Left ventricle myocardium inferior (tissue), 1 donor: ENCODE results near the gene ZMAT2. TPM values are rescaled to one million over a fixed set of nuclear protein-coding genes. Genes with fewer than 3 reads are reported as not detected.

Experiments
- DNase-seq: peaks from one replicate; pipeline ENCODE4 v3.0.0-alpha.2; 2020
- H3K27ac ChIP-seq: fragments of 200-600 bp; replicated peaks from 2 replicates; pipeline ENCODE4 v1.8.0; 2021
- H3K27me3 ChIP-seq: fragments of 200-600 bp; 2 replicates; pipeline ENCODE4 v1.8.0; 2021; ENCODE audit warnings: low read depth
- H3K36me3 ChIP-seq: fragments of 200-600 bp; 2 replicates; pipeline ENCODE4 v1.8.0; 2021
- H3K4me1 ChIP-seq: fragments of 200-600 bp; 2 replicates; pipeline ENCODE4 v1.8.0; 2021
- H3K4me3 ChIP-seq: fragments of 200-600 bp; 2 replicates; pipeline ENCODE4 v1.8.0; 2021; ENCODE audit warnings: mild to moderate bottlenecking, moderate library complexity
- H3K9me3 ChIP-seq: fragments of 200-600 bp; replicated peaks from 2 replicates; pipeline ENCODE4 v1.8.0; 2021
- intact Hi-C: fragments of 100-400 bp; cut with micrococcal nuclease; formaldehyde crosslinking; loops from one replicate; pipeline ENCODE4 v1.11.0; 2022
- total RNA-seq: library from RNA; stranded (reverse); fragmentation: NEBNext Ultra II Directional; extraction: Animal tissue kit (Norgen Biotek cat#: 25700); gene quantifications from one replicate; pipeline ENCODE4 v1.2.1, GENCODE V29; 2021
- TF ChIP-seq, protein P1 (sequence below): fragments of 200-600 bp; IDR thresholded peaks from 2 replicates; pipeline ENCODE4 v1.8.0; 2021; ENCODE audit warnings: antibody characterized with exemption, mild to moderate bottlenecking, borderline replicate concordance
- donor health status: DM: no; HTN: yes; CAD: no; lungs with severe emphysema.

The ZMAT2 gene
- total RNA-seq, 1 donor from 2014 or later, result 35.5 TPM

DNA sequence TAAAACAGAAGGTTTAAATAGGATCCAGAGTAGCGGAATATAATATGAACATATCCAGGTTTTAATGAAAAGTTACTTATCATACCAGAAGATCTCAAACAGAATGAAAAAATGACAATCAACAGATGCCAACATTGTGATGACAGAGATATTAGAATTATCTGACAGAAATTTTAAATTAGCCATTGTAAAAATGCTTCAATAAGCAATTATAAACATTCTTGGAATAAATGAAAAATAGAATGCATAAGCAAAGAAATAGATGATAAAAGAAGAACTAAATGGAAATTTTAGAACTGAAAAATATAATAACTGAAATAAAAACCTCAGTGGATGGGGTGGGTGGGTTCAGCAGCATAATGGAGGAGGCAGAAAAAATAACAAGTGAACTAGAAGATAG, 37.2 kb downstream of the ZMAT2 start:
- peaks cover 72% of the 10 kb centered on the region for H3K27me3 ChIP-seq

DNA sequence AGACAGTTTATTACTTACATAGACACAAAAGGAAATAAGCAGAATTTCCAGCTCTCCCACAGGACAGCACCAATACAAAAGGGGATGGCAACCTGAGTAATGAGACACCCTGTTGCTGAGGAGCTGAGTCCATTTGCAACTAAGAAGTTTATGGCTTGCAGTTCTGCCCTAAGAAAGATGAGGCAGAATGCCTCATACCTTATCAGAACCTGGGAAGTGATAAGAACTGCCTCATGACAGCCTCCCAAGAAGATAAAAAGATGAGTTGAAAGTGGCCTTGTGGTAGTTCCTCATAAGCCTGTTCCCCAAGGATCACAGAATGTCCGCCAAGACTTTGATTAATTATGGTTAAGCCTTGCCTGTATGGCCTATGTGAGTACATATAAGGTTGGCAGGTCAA, 41.7 kb downstream of the ZMAT2 start:
- TF ChIP-seq, protein P1, sequence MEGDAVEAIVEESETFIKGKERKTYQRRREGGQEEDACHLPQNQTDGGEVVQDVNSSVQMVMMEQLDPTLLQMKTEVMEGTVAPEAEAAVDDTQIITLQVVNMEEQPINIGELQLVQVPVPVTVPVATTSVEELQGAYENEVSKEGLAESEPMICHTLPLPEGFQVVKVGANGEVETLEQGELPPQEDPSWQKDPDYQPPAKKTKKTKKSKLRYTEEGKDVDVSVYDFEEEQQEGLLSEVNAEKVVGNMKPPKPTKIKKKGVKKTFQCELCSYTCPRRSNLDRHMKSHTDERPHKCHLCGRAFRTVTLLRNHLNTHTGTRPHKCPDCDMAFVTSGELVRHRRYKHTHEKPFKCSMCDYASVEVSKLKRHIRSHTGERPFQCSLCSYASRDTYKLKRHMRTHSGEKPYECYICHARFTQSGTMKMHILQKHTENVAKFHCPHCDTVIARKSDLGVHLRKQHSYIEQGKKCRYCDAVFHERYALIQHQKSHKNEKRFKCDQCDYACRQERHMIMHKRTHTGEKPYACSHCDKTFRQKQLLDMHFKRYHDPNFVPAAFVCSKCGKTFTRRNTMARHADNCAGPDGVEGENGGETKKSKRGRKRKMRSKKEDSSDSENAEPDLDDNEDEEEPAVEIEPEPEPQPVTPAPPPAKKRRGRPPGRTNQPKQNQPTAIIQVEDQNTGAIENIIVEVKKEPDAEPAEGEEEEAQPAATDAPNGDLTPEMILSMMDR, result no peak
- no peak overlapping the region for H3K27ac ChIP-seq
- intact Hi-C loops, result no loop called here
- peaks cover 34% of the 10 kb centered on the region for H3K27me3 ChIP-seq
- DNase-seq, result no peak
- no peaks in the 10 kb centered on the region for H3K4me1 ChIP-seq
- no peaks in the 10 kb centered on the region for H3K36me3 ChIP-seq
- H3K9me3 ChIP-seq, result peaks cover 69% of the 10 kb centered on the region
- H3K4me3 ChIP-seq, result no peak overlapping the region

More for the DNA sequence above, 37.2 kb downstream of the ZMAT2 start:
- H3K4me1 ChIP-seq, result no peaks in the 10 kb centered on the region
- TF ChIP-seq, protein P1, result no peak
- H3K36me3 ChIP-seq, result no peaks in the 10 kb centered on the region
- no peak overlapping the region for H3K27ac ChIP-seq
- peaks cover 30% of the 10 kb centered on the region for H3K9me3 ChIP-seq
- H3K4me3 ChIP-seq, result no peak overlapping the region
- DNase-seq, result no peak
- intact Hi-C loops, result no loop called here

DNA sequence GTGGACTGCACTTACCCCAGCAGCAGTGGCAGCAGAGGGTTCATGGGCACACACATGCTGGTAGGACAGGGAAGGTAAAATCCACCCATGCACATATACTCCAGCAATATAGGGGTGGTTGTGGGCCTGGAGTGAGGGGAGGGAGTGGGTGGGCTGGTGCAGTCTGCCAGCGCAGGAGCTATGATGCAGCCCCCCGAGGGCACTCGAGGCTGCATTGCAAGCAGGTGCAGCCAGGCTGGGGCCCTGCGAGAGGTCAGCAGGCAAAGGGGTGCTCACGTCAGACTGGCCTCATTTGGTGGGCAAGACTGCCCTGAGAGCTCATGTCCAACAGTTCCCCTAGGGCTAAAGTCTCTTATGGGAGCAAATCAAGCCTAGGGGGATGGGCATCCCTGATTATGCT, 53.3 kb downstream of the ZMAT2 start:
- H3K4me3 ChIP-seq, result no peak overlapping the region
- TF ChIP-seq, protein P1, result no peak
- no peaks in the 10 kb centered on the region for H3K27me3 ChIP-seq
- H3K36me3 ChIP-seq, result no peaks in the 10 kb centered on the region
- H3K27ac ChIP-seq, result no peak overlapping the region
- H3K9me3 ChIP-seq, result peaks cover 99% of the 10 kb centered on the region
- no peaks in the 10 kb centered on the region for H3K4me1 ChIP-seq
- no peak for DNase-seq
- intact Hi-C loops, result no loop called here

Other genes starting within 250 kb of the ZMAT2 start
- 13.1 TPM for gene EIF4EBP3, start 152.8 kb upstream of the ZMAT2 start, total RNA-seq
- gene SRA1, start 143.0 kb upstream of the ZMAT2 start, total RNA-seq, result 28.6 TPM
- 12.1 TPM for gene APBB3, start 135.8 kb upstream of the ZMAT2 start, total RNA-seq
- gene SLC35A4, start 135.6 kb upstream of the ZMAT2 start, total RNA-seq, result 73.1 TPM
- gene CD14, start 67.3 kb upstream of the ZMAT2 start, total RNA-seq, result 26.2 TPM
- gene TMCO6, start 61.0 kb upstream of the ZMAT2 start, total RNA-seq, result 2.6 TPM
- gene NDUFA2, start 52.8 kb upstream of the ZMAT2 start, total RNA-seq, result 142 TPM
- gene IK, start 52.6 kb upstream of the ZMAT2 start, total RNA-seq, result 72.0 TPM
- 11.4 TPM for gene WDR55, start 35.5 kb upstream of the ZMAT2 start, total RNA-seq
- 0.47 TPM for gene DND1, start 26.9 kb upstream of the ZMAT2 start, total RNA-seq
- gene HARS1, start 9.1 kb upstream of the ZMAT2 start, total RNA-seq, result 38.7 TPM
- gene HARS2, start 9.0 kb upstream of the ZMAT2 start, total RNA-seq, result 27.8 TPM
- not detected for gene PCDHA1, start 85.7 kb downstream of the ZMAT2 start, total RNA-seq
- not detected for gene PCDHA2, start 94.4 kb downstream of the ZMAT2 start, total RNA-seq
- not detected for gene PCDHA3, start 100.6 kb downstream of the ZMAT2 start, total RNA-seq
- 0.11 TPM for gene PCDHA4, start 106.6 kb downstream of the ZMAT2 start, total RNA-seq
- gene PCDHA5, start 121.2 kb downstream of the ZMAT2 start, total RNA-seq, result not detected
- gene PCDHA6, start 127.5 kb downstream of the ZMAT2 start, total RNA-seq, result not detected
- gene PCDHA7, start 133.8 kb downstream of the ZMAT2 start, total RNA-seq, result not detected
- not detected for gene PCDHA8, start 140.7 kb downstream of the ZMAT2 start, total RNA-seq
- gene PCDHA9, start 147.9 kb downstream of the ZMAT2 start, total RNA-seq, result not detected
- gene PCDHA10, start 155.4 kb downstream of the ZMAT2 start, total RNA-seq, result 0.05 TPM
- not detected for gene PCDHA11, start 168.5 kb downstream of the ZMAT2 start, total RNA-seq
- gene PCDHA12, start 174.9 kb downstream of the ZMAT2 start, total RNA-seq, result not detected
- not detected for gene PCDHA13, start 181.7 kb downstream of the ZMAT2 start, total RNA-seq
- not detected for gene PCDHAC1, start 225.9 kb downstream of the ZMAT2 start, total RNA-seq